HCT116 (cell line): Measurements from ENCODE around the gene SRPRA. TPM values are rescaled to one million over a fixed set of nuclear protein-coding genes. Genes with fewer than 3 reads are reported as not detected.

Experiments used
- ATAC-seq: fragments of 200-7000 bp; cut with Tn5 transposase; 2 replicates; pipeline ENCODE4 v1.9.1; 2020; ENCODE audit warnings: mild to moderate bottlenecking, moderate library complexity
- BruUV-seq: library from RNA; stranded (reverse); fragments of 400-500 nt; replicated peaks from 2 replicates; lab custom pipeline; 2021; lab: Mats Ljungman, UMichigan
- CTCF ChIA-PET: fragments of 300-600 bp; sonication (Branson Sonifier 250); formaldehyde crosslinking; loops from one replicate; lab custom pipeline; 2021; ENCODE audit warnings: antibody characterized with exemption; lab: Charles Lee
- POLR2A ChIA-PET: fragments of 300-600, 350-600 bp; sonication (Branson Sonifier 250); formaldehyde crosslinking; loops from one replicate; lab custom pipeline; 2021; ENCODE audit warnings: antibody characterized with exemption; lab: Charles Lee
- RAD21 ChIA-PET, 2 experiments: fragments of 300-600 bp; sonication (Branson Sonifier 250); formaldehyde crosslinking; loops; one replicate each; lab custom pipeline; 2023; ENCODE audit warnings: low total read pairs in 2 of 2; ENCODE audit not compliant: uncharacterized antibody in 2 of 2, unreplicated experiment in 2 of 2, low non-redundant PET in 1 of 2; lab: Charles Lee
- DNase-seq: peaks from one replicate; pipeline ENCODE4 v3.0.0-alpha.2; 2010; ENCODE audit warnings: low read depth, low spot score
- H2AFZ ChIP-seq: fragments of 200-600 bp; shearing (Covaris generic), sonication (generic); 2 replicates; pipeline ENCODE4 v1.6.1; 2017; ENCODE audit warnings: low read depth, mixed run types, mixed read lengths, antibody characterized with exemption, low read length; ENCODE audit not compliant: poor library complexity, severe bottlenecking
- H3K27ac ChIP-seq: 2 replicates; pipeline ENCODE4 v1.5.1; 2012; ENCODE audit warnings: low read depth, low read length
- H3K27me3 ChIP-seq: fragments of 200-600 bp; sonication (generic); 2 replicates; pipeline ENCODE4 v1.6.1; 2016; ENCODE audit warnings: mixed run types, low read length, mixed read lengths; ENCODE audit not compliant: insufficient read depth
- H3K36me3 ChIP-seq, 2 experiments: fragments of 200-500 bp in 1 of 2; fragments of 200-600 bp in 1 of 2; sonication (Bioruptor generic) in 1 of 2; sonication (generic) in 1 of 2; 2 replicates each; pipeline versions ENCODE4 v1.5.1 to v1.6.1; 2014 to 2016; ENCODE audit warnings: low read length in 2 of 2, inconsistent platforms in 1 of 2, mixed read lengths in 1 of 2, mixed run types in 1 of 2; ENCODE audit not compliant: insufficient read depth in 2 of 2, control insufficient read depth in 1 of 2
- H3K4me1 ChIP-seq, 2 experiments: fragments of 200-600 bp in 1 of 2; sonication (generic) in 1 of 2; 2 replicates each; pipeline versions ENCODE4 v1.5.1 to v1.6.1; 2012 to 2017; ENCODE audit warnings: low read length in 2 of 2, inconsistent platforms in 1 of 2, mild to moderate bottlenecking in 1 of 2, mixed read lengths in 1 of 2, mixed run types in 1 of 2, moderate library complexity in 1 of 2; ENCODE audit not compliant: insufficient read depth in 2 of 2, control insufficient read depth in 1 of 2
- H3K4me2 ChIP-seq: fragments of 200-600 bp; sonication (generic); 2 replicates; pipeline ENCODE4 v1.6.1; 2017; ENCODE audit warnings: mixed run types, low read length, mixed read lengths
- H3K4me3 ChIP-seq, 2 experiments: fragments of 200-600 bp in 1 of 2; sonication (generic) in 1 of 2; replicated peaks in 1 of 2; 2 replicates each; pipeline ENCODE4 v1.5.1; 2011 to 2016; ENCODE audit warnings: low read length in 2 of 2, control low read depth in 1 of 2, low read depth in 1 of 2, mild to moderate bottlenecking in 1 of 2, mixed read lengths in 1 of 2, mixed run types in 1 of 2
- H3K79me2 ChIP-seq: fragments of 200-600 bp; sonication (generic); 2 replicates; pipeline ENCODE4 v1.6.1; 2017; ENCODE audit warnings: mild to moderate bottlenecking, mixed run types, low read length, moderate library complexity, mixed read lengths; ENCODE audit not compliant: insufficient read depth
- H3K9ac ChIP-seq: fragments of 200-600 bp; sonication (generic); 2 replicates; pipeline ENCODE4 v1.6.1; 2016; ENCODE audit warnings: low read length, mixed read lengths
- H3K9me2 ChIP-seq: fragments of 200-600 bp; sonication (generic), shearing (Covaris generic); 2 replicates; pipeline ENCODE4 v1.6.1; 2017; ENCODE audit warnings: mixed run types, mild to moderate bottlenecking, moderate library complexity; ENCODE audit not compliant: insufficient read depth
- H3K9me3 ChIP-seq, 2 experiments: fragments of 200-500 bp in 1 of 2; fragments of 200-600 bp in 1 of 2; sonication (Bioruptor generic) in 1 of 2; sonication (generic) in 1 of 2; 2 replicates each; pipeline ENCODE4 v1.6.1; 2014 to 2017; ENCODE audit warnings: low read length in 2 of 2, mixed read lengths in 2 of 2, inconsistent platforms in 1 of 2, low read depth in 1 of 2, mild to moderate bottlenecking in 1 of 2, mixed run types in 1 of 2, moderate library complexity in 1 of 2; ENCODE audit not compliant: control insufficient read depth in 1 of 2, insufficient read depth in 1 of 2
- H4K20me1 ChIP-seq: fragments of 200-600 bp; sonication (generic), shearing (Covaris generic); 2 replicates; pipeline ENCODE4 v1.6.1; 2017; ENCODE audit warnings: mixed run types, mild to moderate bottlenecking, moderate library complexity; ENCODE audit not compliant: insufficient read depth
- ATF3 ChIP-seq: IDR thresholded peaks from 2 replicates; pipeline ENCODE4 v1.6.1; 2012
- CBX3 ChIP-seq: IDR thresholded peaks from 2 replicates; pipeline ENCODE4 v1.6.1; 2012; ENCODE audit warnings: low read depth
- EGR1 ChIP-seq: IDR thresholded peaks from 2 replicates; pipeline ENCODE4 v1.6.1; 2012; ENCODE audit warnings: low read depth
- EZH2phosphoT487 ChIP-seq: fragments of 200-600 bp; IDR thresholded peaks from 2 replicates; pipeline ENCODE4 v1.6.1; 2018; ENCODE audit warnings: antibody characterized with exemption, borderline replicate concordance
- FOSL1 ChIP-seq: IDR thresholded peaks from 2 replicates; pipeline ENCODE4 v1.6.1; 2012; ENCODE audit warnings: low read depth
- RAD21 ChIP-seq: IDR thresholded peaks from 2 replicates; pipeline ENCODE4 v1.6.1; 2012; ENCODE audit warnings: low read depth, mild to moderate bottlenecking
- REST ChIP-seq: IDR thresholded peaks from 2 replicates; pipeline ENCODE4 v1.6.1; 2012; ENCODE audit warnings: low read depth
- TCF7L2 ChIP-seq: IDR thresholded peaks from 2 replicates; pipeline ENCODE4 v1.7.0; 2011; ENCODE audit warnings: borderline replicate concordance, inconsistent platforms; ENCODE audit not compliant: insufficient read depth, insufficient read length; ENCODE audit errors: extremely low read depth
- YY1 ChIP-seq: IDR thresholded peaks from 2 replicates; pipeline ENCODE4 v1.6.1; 2011; ENCODE audit warnings: low read length, low read depth, moderate library complexity, mild to moderate bottlenecking; ENCODE audit not compliant: insufficient replicate concordance; ENCODE audit errors: extremely low read depth
- intact Hi-C: fragments of 100-400 bp; cut with micrococcal nuclease; formaldehyde crosslinking; loops from 2 replicates; pipeline ENCODE4 v1.10.0; 2022
- total RNA-seq: library from RNA; stranded (reverse); gene quantifications from one replicate; pipeline ENCODE4 v1.2.1, GENCODE V29; 2021; ENCODE audit not compliant: unreplicated experiment

SRPRA gene
- total RNA-seq, 1 experiment from 2014 or later = 74.5 TPM

GRCh38 chr11:126297004-126297403 lies 28.3 kb upstream of the SRPRA start:
- RAD21 ChIA-PET = no interaction called here
- Histone ChIP-seq H3K4me2 (no peak overlapping the region), H3K36me3 (peaks cover 4% of the 10 kb centered on the region in 2 experiments; a peak in 2 of 4 replicates), H3K9me2 (no peaks in the 10 kb centered on the region), H3K27ac (no peak overlapping the region)
- no peak for ATAC-seq
- BruUV-seq = no TSS peak
- TF ChIP-seq CBX3 (no peak), YY1 (no peak), FOSL1 (no peak), EGR1 (no peak), RAD21 (no peak), TCF7L2 (no peak), ATF3 (no peak), REST (no peak), EZH2phosphoT487 (no peak)
- TF ChIP-seq, all 23 proteins: peak for 0
- Histone ChIP-seq H3K27me3 (no peaks in the 10 kb centered on the region), H4K20me1 (no peaks in the 10 kb centered on the region), H2AFZ (no peak overlapping the region), H3K9me3 (no peaks in the 10 kb centered on the region), H3K4me3 (no peak overlapping the region), H3K79me2 (peaks cover 4% of the 10 kb centered on the region; the same call in 1 of the 2 replicates), H3K4me1 (no peaks in the 10 kb centered on the region), H3K9ac (no peak overlapping the region)
- ChIA-PET POLR2A (no interaction called here), CTCF (no interaction called here)
- intact Hi-C loops = no loop called here
- DNase-seq = no peak
